ENCODE results near the gene MSL1.

The MSL1 gene

GRCh38 chr17:40180694-40181093, 58.9 kb downstream of the MSL1 start:
- ATAC-seq = no peak
- TF ChIP-seq ZNF565 (CRISPR knock-in tag; conservative IDR thresholded peaks at IDR 0.05; ENCODE audit: low read depth) (no peak), CSRNP3 (CRISPR knock-in tag; IDR thresholded peaks at IDR 0.05) (no peak), ESRRG (CRISPR knock-in tag; IDR thresholded peaks at IDR 0.05) (no peak), BACH2 (CRISPR knock-in tag; IDR thresholded peaks at IDR 0.05; ENCODE audit: borderline replicate concordance) (no peak), ZFP3 (CRISPR knock-in tag; IDR thresholded peaks at IDR 0.05) (no peak), TOX (CRISPR knock-in tag; IDR thresholded peaks at IDR 0.05; ENCODE audit: borderline replicate concordance) (no peak), OSR1 (CRISPR knock-in tag; IDR thresholded peaks at IDR 0.05) (no peak), ARNTL (CRISPR knock-in tag; IDR thresholded peaks at IDR 0.05; ENCODE audit: borderline replicate concordance, low read depth) (no peak), ZNF8 (CRISPR knock-in tag; IDR thresholded peaks at IDR 0.05) (no peak), TSHZ2 (CRISPR knock-in tag; IDR thresholded peaks at IDR 0.05) (no peak), ZC3H10 (CRISPR knock-in tag; IDR thresholded peaks at IDR 0.05) (no peak), SNAI2 (CRISPR knock-in tag; IDR thresholded peaks at IDR 0.05) (no peak), PATZ1 (CRISPR knock-in tag; IDR thresholded peaks at IDR 0.05; ENCODE audit: borderline replicate concordance) (no peak)

GRCh38 chr17:40181205-40181604, 59.4 kb downstream of the MSL1 start:
- no peak for ATAC-seq

More at GRCh38 chr17:40181205-40181604, 59.4 kb downstream of the MSL1 start:
- TF ChIP-seq ARNTL (CRISPR knock-in tag; IDR thresholded peaks at IDR 0.05; ENCODE audit: borderline replicate concordance, low read depth) (no peak), ESRRG (CRISPR knock-in tag; IDR thresholded peaks at IDR 0.05) (no peak), TCF4 (CRISPR knock-in tag; IDR thresholded peaks at IDR 0.05; ENCODE audit: borderline replicate concordance) (no peak), ZFP3 (CRISPR knock-in tag; IDR thresholded peaks at IDR 0.05) (no peak), CREB5 (CRISPR knock-in tag; IDR thresholded peaks at IDR 0.05; ENCODE audit: low read depth) (no peak), ZC3H10 (CRISPR knock-in tag; IDR thresholded peaks at IDR 0.05) (no peak), PATZ1 (CRISPR knock-in tag; IDR thresholded peaks at IDR 0.05; ENCODE audit: borderline replicate concordance) (no peak), ZNF565 (CRISPR knock-in tag; conservative IDR thresholded peaks at IDR 0.05; ENCODE audit: low read depth) (no peak), TSHZ2 (CRISPR knock-in tag; IDR thresholded peaks at IDR 0.05) (no peak), POU6F1 (CRISPR knock-in tag; IDR thresholded peaks at IDR 0.05; ENCODE audit: borderline replicate concordance, low read depth) (no peak), CSDC2 (CRISPR knock-in tag; IDR thresholded peaks at IDR 0.05) (no peak)
